Measurements from ENCODE around the gene SCIMP. TPM values are rescaled to one million over a fixed set of nuclear protein-coding genes. Genes with fewer than 3 reads are reported as not detected.

The SCIMP gene
- 10 to 100 TPM in 1 of 4 donors, 1 to 10 TPM in 3; 4.1 to 10.4 (median 5.3) TPM for total RNA-seq

GRCh38 chr17:5234645-5235576 lies at the start of gene SCIMP:
SCIMP (minus strand) TSS chr17:5234860; CDS start chr17:5234755, 105 bp downstream.
- no peak for DNase-seq (ENCODE audit: low spot score)
- ATAC-seq (ENCODE audit: low FRiP score): no peak
- TF ChIP-seq, protein P1, sequence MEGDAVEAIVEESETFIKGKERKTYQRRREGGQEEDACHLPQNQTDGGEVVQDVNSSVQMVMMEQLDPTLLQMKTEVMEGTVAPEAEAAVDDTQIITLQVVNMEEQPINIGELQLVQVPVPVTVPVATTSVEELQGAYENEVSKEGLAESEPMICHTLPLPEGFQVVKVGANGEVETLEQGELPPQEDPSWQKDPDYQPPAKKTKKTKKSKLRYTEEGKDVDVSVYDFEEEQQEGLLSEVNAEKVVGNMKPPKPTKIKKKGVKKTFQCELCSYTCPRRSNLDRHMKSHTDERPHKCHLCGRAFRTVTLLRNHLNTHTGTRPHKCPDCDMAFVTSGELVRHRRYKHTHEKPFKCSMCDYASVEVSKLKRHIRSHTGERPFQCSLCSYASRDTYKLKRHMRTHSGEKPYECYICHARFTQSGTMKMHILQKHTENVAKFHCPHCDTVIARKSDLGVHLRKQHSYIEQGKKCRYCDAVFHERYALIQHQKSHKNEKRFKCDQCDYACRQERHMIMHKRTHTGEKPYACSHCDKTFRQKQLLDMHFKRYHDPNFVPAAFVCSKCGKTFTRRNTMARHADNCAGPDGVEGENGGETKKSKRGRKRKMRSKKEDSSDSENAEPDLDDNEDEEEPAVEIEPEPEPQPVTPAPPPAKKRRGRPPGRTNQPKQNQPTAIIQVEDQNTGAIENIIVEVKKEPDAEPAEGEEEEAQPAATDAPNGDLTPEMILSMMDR (IDR thresholded peaks at IDR 0.05): no peak

DNA sequence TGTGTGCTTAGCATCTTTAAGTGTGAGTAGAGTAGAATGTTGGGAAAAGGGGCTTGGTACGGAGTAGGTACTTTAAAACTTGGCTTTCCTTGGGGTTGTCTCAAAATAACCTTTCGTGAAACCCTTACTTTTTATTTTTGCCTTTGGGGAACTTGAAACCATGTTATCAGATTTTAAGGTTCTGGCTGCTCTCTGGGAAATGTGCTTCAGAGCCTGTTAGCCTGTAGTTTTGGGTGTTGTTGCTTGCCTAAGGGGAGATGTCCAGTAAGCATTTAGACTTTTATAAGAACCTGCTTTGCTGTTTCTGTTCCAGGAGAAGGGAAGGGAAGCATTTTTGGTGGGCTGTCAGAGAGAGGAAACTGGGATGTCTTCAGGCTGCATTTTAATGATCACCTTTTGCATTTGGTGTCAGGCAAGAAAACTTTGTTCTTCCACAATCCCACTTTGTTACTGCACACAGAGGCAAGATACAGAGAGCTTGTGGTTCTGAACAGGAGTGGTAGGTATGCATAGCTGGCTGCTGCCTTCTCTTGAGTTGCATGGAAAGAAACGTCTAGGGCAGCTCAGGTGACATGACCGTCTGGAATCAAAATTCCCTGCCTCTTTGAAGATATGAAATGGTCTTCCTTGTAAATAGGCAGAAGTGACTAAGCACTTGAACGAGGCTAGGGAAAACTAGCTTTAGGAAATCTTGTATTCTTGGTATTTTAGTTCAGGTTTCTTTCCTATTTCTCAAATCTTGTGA lies 49.1 kb upstream of the SCIMP start:
- DNase-seq (ENCODE audit: low spot score) (no peak), ATAC-seq (ENCODE audit: low FRiP score) (no peak)
- TF ChIP-seq, protein P1 (IDR thresholded peaks at IDR 0.05): no peak

- TF ChIP-seq, protein P1 (IDR thresholded peaks at IDR 0.05): no peak
- peak; percentile 59 for ATAC-seq (ENCODE audit: low FRiP score)
Observed at GRCh38 chr17:5282642-5283217, 48.1 kb upstream of the SCIMP start.

DNA sequence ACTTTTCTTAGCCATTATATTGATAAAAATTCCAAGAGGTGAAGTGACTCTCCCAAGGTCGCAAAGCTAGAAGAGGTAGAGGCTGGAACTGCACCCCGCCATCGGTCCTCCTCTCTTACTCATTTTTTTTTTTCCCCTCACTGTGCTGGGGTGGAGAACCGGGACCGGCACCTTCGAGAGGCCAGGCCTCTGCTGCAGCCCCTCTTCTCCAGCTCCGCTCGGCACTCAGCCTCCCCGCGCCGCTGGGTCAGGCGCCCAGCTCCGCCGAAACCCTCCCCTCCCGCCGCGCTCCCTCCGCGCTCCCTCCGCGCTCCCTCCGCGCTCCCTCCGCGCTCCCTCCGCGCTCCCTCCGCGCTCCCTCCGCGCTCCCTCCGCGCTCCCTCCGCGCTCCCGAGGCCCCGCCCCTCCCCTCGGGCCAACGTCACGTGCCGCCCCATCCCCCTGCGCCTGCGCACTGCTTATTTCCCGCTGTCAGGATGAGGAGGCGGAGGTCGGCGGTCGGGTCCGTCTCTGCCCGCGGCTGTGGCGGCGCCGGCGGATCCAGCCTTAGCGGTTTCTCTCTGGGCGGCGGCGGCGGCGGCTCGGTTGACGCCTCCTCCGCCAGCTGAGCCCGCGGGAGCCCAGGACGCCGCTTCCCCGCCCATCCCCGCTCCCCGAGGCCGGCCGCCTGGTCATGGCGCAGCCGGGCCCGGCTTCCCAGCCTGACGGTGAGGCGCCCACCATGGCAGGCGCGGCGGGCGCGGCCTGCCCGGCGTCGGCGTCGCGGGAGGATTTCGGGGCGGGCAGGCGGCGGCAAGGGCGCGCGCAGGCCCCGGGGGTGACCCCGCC lies 47.4 kb upstream of the SCIMP start, which contains the start of gene RABEP1:
Gene RABEP1 (plus strand): TSS at position 471 of the 828 bp plus-strand sequence. CDS start 203 bp downstream, at position 674.
- TF ChIP-seq, protein P1 (IDR thresholded peaks at IDR 0.05): no peak
- ATAC-seq (ENCODE audit: low FRiP score) (peak; percentile 90), DNase-seq (ENCODE audit: low spot score) (peak; percentile 80)

More at GRCh38 chr17:5282642-5283217, 48.1 kb upstream of the SCIMP start:
- no peak for DNase-seq (ENCODE audit: low spot score)

DNA sequence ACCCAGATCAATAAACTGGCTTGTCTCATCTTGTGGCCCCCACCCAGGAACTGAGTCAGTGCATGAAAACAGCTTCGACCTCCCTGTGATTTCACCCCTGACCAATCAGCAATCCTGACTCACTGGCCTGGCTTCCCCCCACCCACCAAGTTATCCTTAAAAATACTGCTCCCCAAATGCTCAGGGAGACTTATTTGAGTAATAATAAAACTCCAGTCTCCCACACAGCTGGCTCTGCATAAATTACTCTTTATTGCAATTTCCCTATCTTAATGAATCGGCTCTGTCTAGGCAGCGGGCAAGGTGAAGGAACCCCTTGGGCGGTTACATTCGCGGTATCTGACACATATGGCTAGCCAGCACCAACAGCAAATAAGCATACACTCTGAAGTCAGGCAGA lies 37.7 kb upstream of the SCIMP start:
- ATAC-seq (ENCODE audit: low FRiP score) (no peak), DNase-seq (ENCODE audit: low spot score) (no peak)
- TF ChIP-seq, protein P1 (IDR thresholded peaks at IDR 0.05): no peak

Data from omental fat pad (tissue), 4 donors.